Osteoblast (primary cell): Measurements from ENCODE around the gene PRDM5. TPM values are rescaled to one million over a fixed set of nuclear protein-coding genes. Genes with fewer than 3 reads are reported as not detected.

Source experiments
- DNase-seq: peaks from one replicate; pipeline ENCODE4 v3.0.0; 2011; ENCODE audit warnings: low spot score, mixed read lengths; ENCODE audit not compliant: insufficient read length; ENCODE audit errors: missing footprints
- H2AFZ ChIP-seq: 2 replicates; pipeline ENCODE4 v1.6.0; 2011; ENCODE audit warnings: mild to moderate bottlenecking, low read length
- H3K27ac ChIP-seq: 2 replicates; pipeline ENCODE4 v1.5.1; 2011; ENCODE audit warnings: mild to moderate bottlenecking, low read depth, low read length, moderate library complexity
- H3K27me3 ChIP-seq: 2 replicates; pipeline ENCODE4 v1.6.0; 2012; ENCODE audit warnings: mild to moderate bottlenecking, control low read depth, inconsistent platforms, low read length, moderate library complexity; ENCODE audit not compliant: insufficient read depth
- H3K36me3 ChIP-seq: 2 replicates; pipeline ENCODE4 v1.5.1; 2011; ENCODE audit warnings: mild to moderate bottlenecking, low read length, control low read depth, moderate library complexity; ENCODE audit not compliant: insufficient read depth
- H3K4me1 ChIP-seq: 2 replicates; pipeline ENCODE4 v1.5.1; 2011; ENCODE audit warnings: mild to moderate bottlenecking, low read length, control low read depth, moderate library complexity; ENCODE audit not compliant: insufficient read depth
- H3K4me2 ChIP-seq: 2 replicates; pipeline ENCODE4 v1.6.0; 2011; ENCODE audit warnings: mild to moderate bottlenecking, low read length; ENCODE audit not compliant: insufficient read depth
- H3K4me3 ChIP-seq: fragments of 200-600 bp; sonication (generic); 3 replicates; pipeline ENCODE4 v1.5.1; 2012; ENCODE audit warnings: mild to moderate bottlenecking, low read length, inconsistent platforms; ENCODE audit not compliant: insufficient read depth
- H3K79me2 ChIP-seq: 2 replicates; pipeline ENCODE4 v1.6.0; 2012; ENCODE audit warnings: mild to moderate bottlenecking, low read length, control low read depth, inconsistent platforms; ENCODE audit not compliant: insufficient read depth
- H3K9me3 ChIP-seq: 2 replicates; pipeline ENCODE4 v1.5.1; 2011; ENCODE audit warnings: low read depth, low read length, control low read depth
- H4K20me1 ChIP-seq: 2 replicates; pipeline ENCODE4 v1.6.0; 2012; ENCODE audit warnings: mild to moderate bottlenecking, low read length, control low read depth; ENCODE audit not compliant: insufficient read depth
- total RNA-seq: library from RNA; depleted of rRNA; stranded (reverse); fragments of >200 nt; gene quantifications from 2 replicates; pipeline ENCODE4 v1.2.3, GENCODE V29; 2012
- TF ChIP-seq, protein P1 (sequence below): IDR thresholded peaks from 2 replicates; pipeline ENCODE4 v1.5.1; 2011; ENCODE audit warnings: mild to moderate bottlenecking, low read depth, low read length, moderate library complexity; ENCODE audit errors: extremely low read depth

Gene PRDM5
- total RNA-seq, 1 donor, result 39.4 TPM

DNA sequence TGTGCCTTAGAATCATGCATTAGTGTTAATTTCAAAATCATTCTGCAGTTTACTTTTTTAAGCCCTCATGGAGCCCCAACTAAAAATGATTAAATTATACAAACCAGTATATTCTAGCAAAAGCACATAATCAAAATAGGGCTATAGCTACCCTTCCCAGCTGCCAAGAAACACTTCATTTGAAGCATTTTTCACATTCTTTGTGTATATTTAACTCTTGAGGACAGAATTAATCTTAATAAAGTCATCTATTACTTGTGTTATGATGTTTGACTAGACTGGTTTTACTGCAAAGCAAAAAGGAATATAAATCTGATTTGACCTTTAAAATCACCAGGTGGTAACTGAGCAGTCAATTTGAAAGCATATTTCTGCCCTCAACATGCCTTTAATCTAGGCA, 145.1 kb downstream of the PRDM5 start:
- H3K4me2 ChIP-seq, result no peak overlapping the region
- no peaks in the 10 kb centered on the region for H3K9me3 ChIP-seq
- no peak for DNase-seq
- TF ChIP-seq, protein P1, sequence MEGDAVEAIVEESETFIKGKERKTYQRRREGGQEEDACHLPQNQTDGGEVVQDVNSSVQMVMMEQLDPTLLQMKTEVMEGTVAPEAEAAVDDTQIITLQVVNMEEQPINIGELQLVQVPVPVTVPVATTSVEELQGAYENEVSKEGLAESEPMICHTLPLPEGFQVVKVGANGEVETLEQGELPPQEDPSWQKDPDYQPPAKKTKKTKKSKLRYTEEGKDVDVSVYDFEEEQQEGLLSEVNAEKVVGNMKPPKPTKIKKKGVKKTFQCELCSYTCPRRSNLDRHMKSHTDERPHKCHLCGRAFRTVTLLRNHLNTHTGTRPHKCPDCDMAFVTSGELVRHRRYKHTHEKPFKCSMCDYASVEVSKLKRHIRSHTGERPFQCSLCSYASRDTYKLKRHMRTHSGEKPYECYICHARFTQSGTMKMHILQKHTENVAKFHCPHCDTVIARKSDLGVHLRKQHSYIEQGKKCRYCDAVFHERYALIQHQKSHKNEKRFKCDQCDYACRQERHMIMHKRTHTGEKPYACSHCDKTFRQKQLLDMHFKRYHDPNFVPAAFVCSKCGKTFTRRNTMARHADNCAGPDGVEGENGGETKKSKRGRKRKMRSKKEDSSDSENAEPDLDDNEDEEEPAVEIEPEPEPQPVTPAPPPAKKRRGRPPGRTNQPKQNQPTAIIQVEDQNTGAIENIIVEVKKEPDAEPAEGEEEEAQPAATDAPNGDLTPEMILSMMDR, result no peak
- no peak overlapping the region for H2AFZ ChIP-seq
- H3K27me3 ChIP-seq, result no peaks in the 10 kb centered on the region
- no peaks in the 10 kb centered on the region for H3K36me3 ChIP-seq
- H3K27ac ChIP-seq, result no peak overlapping the region
- H3K79me2 ChIP-seq, result no peaks in the 10 kb centered on the region
- no peaks in the 10 kb centered on the region for H3K4me1 ChIP-seq
- H4K20me1 ChIP-seq, result no peaks in the 10 kb centered on the region
- no peak overlapping the region for H3K4me3 ChIP-seq

DNA sequence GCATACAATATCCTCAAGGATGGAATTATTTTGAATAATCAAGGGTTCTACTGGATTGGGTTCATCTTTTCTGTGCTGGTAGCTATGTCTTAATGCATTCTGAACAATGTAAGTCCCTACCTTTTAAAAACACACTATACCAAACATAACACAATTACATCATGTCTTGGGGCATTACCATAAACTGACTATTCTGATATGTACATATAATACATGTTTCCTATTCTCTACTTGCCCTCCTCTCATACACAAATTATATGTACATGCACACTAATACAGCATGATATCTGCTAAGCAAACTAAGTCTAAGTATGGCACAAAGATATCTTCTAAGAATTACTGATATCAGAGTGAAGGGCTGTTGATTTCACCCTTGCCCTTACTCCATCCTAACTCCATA, 147.1 kb downstream of the PRDM5 start:
- no peaks in the 10 kb centered on the region for H3K79me2 ChIP-seq
- no peak overlapping the region for H3K4me3 ChIP-seq
- H3K4me1 ChIP-seq, result no peaks in the 10 kb centered on the region
- no peaks in the 10 kb centered on the region for H3K27me3 ChIP-seq
- no peak overlapping the region for H3K27ac ChIP-seq
- TF ChIP-seq, protein P1, result no peak
- H2AFZ ChIP-seq, result no peak overlapping the region
- DNase-seq, result no peak
- H3K36me3 ChIP-seq, result no peaks in the 10 kb centered on the region
- H3K9me3 ChIP-seq, result no peaks in the 10 kb centered on the region
- no peaks in the 10 kb centered on the region for H4K20me1 ChIP-seq
- no peak overlapping the region for H3K4me2 ChIP-seq

DNA sequence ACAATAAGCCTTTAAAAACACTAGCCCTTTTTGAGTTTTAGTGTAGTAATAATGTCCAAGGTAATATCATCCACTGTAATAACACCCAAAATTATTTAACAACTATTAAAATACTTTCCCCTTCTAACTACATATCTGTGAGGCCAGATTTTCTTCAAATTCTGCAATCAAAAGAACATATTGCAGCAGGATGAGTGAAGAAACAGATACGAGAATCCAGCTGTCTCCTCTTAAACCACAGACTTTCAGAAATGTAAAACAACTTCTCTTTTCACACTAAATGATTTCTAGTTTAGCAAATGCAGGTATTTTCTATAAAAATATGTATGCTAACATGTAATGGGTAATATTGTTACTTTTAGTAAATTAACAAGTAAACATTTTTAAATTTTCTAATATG, 148.9 kb downstream of the PRDM5 start:
- TF ChIP-seq, protein P1, result no peak
- Histone ChIP-seq H3K4me3 (no peak overlapping the region), H3K4me2 (no peak overlapping the region), H3K4me1 (no peaks in the 10 kb centered on the region), H3K9me3 (no peaks in the 10 kb centered on the region), H2AFZ (no peak overlapping the region), H4K20me1 (no peaks in the 10 kb centered on the region), H3K79me2 (no peaks in the 10 kb centered on the region), H3K36me3 (no peaks in the 10 kb centered on the region), H3K27me3 (no peaks in the 10 kb centered on the region), H3K27ac (no peak overlapping the region)
- DNase-seq, result peak; percentile 14

DNA sequence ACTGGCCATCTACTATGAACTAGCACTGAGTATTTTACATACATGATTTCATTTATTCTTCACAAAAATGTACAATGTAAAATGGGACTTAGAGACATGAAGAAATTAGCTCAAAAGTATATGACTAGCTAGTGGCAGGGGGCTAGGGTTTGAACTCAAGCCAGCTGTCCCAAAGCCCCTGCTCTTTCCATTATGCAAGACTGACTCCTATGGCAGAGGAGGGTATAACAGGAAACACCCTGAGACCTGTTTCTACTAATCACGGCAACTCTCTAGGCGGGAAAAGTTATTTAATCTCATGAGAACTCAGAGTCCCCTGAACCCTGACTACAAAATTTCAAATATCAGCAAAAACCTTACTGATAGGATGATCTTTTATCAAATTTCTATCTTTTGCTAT, 150.6 kb downstream of the PRDM5 start:
- no peak overlapping the region for H3K27ac ChIP-seq
- no peaks in the 10 kb centered on the region for H3K36me3 ChIP-seq
- no peak overlapping the region for H2AFZ ChIP-seq
- no peaks in the 10 kb centered on the region for H3K79me2 ChIP-seq
- TF ChIP-seq, protein P1, result no peak
- no peaks in the 10 kb centered on the region for H3K27me3 ChIP-seq
- H3K4me1 ChIP-seq, result no peaks in the 10 kb centered on the region
- no peaks in the 10 kb centered on the region for H3K9me3 ChIP-seq
- peak; percentile 55 for DNase-seq
- H3K4me3 ChIP-seq, result no peak overlapping the region
- no peaks in the 10 kb centered on the region for H4K20me1 ChIP-seq
- H3K4me2 ChIP-seq, result no peak overlapping the region
